ENCODE measurements around the gene CD247. TPM values are rescaled to one million over a fixed set of nuclear protein-coding genes. Genes with fewer than 3 reads are reported as not detected.

CD247 gene
- total RNA-seq, 1 donor from 2014 or later: not detected

DNA sequence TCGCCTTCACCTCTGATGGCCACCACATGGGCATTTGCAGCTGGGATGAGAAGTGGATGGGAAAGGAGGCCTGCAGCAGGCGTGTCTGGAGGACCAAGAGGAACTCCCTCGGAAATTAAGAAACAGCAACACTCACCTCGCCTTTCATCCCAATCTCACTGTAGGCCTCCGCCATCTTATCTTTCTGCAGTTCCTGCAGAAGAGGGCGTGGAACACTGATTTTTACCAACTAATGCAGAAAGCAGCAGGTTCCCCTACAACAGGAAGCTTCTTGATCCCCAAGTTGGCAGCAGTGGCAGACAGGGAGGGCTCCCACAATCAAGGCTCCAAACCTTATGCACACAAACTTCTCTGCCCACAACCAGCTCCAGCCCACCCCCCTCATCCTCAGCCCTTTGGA is 84.4 kb downstream of the CD247 start:
- Histone ChIP-seq H3K4me3 (ENCODE audit: low read depth, low read length) (no peak overlapping the region), H3K27me3 (ENCODE audit: control insufficient read depth, insufficient read depth, low read length) (peaks cover 4% of the 10 kb centered on the region), H3K36me3 (ENCODE audit: control insufficient read depth, insufficient read depth, low read length) (no peaks in the 10 kb centered on the region)
- TF ChIP-seq, protein P1, sequence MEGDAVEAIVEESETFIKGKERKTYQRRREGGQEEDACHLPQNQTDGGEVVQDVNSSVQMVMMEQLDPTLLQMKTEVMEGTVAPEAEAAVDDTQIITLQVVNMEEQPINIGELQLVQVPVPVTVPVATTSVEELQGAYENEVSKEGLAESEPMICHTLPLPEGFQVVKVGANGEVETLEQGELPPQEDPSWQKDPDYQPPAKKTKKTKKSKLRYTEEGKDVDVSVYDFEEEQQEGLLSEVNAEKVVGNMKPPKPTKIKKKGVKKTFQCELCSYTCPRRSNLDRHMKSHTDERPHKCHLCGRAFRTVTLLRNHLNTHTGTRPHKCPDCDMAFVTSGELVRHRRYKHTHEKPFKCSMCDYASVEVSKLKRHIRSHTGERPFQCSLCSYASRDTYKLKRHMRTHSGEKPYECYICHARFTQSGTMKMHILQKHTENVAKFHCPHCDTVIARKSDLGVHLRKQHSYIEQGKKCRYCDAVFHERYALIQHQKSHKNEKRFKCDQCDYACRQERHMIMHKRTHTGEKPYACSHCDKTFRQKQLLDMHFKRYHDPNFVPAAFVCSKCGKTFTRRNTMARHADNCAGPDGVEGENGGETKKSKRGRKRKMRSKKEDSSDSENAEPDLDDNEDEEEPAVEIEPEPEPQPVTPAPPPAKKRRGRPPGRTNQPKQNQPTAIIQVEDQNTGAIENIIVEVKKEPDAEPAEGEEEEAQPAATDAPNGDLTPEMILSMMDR (IDR thresholded peaks at IDR 0.05; ENCODE audit: insufficient read depth, low read length, poor library complexity, severe bottlenecking): no peak
- DNase-seq (ENCODE audit: low read depth): no peak

DNA sequence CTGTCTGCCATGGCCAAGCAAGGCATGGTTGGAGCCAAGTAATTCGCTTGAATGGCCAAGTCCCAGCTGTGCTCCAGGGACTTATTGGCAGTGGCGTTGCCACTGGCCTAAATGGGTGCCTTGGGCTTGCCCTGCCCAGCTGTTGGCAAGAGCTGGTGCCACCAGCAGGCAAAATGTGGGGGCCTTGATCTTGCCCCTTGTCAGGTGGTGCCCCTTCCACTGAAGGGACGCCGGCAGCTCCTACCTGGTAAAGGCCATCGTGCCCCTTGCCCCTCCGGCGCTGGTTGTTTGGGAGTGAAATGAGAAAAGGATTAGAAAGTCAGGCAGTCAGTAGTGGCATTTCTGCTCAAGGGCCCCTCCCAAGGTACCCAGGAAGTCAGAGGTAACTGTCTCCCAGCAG is 85.5 kb downstream of the CD247 start:
- Histone ChIP-seq H3K36me3 (ENCODE audit: control insufficient read depth, insufficient read depth, low read length) (no peaks in the 10 kb centered on the region), H3K27me3 (ENCODE audit: control insufficient read depth, insufficient read depth, low read length) (no peaks in the 10 kb centered on the region), H3K4me3 (ENCODE audit: low read depth, low read length) (no peak overlapping the region)
- TF ChIP-seq, protein P1 (IDR thresholded peaks at IDR 0.05; ENCODE audit: insufficient read depth, low read length, poor library complexity, severe bottlenecking): no peak
- DNase-seq (ENCODE audit: low read depth): no peak

DNA sequence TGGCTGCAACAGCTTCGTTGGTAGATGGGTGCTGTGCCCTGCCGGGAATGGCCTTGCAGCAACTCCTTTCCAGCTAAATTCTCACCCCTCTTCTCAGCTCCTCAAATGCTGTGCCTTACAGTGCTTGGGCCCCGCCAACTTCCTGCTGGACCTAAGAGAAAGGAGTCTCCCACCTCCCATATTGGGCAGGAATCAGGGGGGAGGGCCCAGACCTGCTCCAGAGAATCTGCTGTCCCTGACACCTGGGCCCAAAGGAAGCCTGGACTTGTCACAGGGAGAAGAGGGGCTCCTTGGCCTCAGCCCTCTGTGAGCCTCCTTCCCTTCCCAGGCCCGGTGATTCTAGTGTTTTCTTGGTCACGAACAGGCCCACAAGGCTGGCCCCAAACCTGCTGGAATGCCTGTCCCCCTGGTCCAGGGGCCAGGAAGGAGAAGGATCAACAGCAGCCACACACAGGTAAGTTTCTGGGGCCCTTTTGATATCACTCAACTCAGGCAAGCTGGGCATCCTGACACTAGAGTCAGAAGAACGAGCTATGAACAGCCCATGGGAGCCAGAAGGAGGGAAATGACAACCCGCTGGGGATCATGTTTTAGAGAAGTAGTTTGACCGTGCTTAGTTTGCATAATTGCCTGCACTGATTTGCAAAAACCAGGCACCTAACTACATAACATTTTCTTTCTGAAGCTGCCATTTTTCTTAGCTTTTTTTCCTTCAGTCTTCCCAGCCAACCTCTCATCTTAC is 86.2 kb downstream of the CD247 start:
- H3K4me3 ChIP-seq (ENCODE audit: low read depth, low read length): no peak overlapping the region
- DNase-seq (ENCODE audit: low read depth): no peak
- H3K36me3 ChIP-seq (ENCODE audit: control insufficient read depth, insufficient read depth, low read length): no peaks in the 10 kb centered on the region
- TF ChIP-seq, protein P1 (IDR thresholded peaks at IDR 0.05; ENCODE audit: insufficient read depth, low read length, poor library complexity, severe bottlenecking): no peak
- H3K27me3 ChIP-seq (ENCODE audit: control insufficient read depth, insufficient read depth, low read length): no peaks in the 10 kb centered on the region

DNA sequence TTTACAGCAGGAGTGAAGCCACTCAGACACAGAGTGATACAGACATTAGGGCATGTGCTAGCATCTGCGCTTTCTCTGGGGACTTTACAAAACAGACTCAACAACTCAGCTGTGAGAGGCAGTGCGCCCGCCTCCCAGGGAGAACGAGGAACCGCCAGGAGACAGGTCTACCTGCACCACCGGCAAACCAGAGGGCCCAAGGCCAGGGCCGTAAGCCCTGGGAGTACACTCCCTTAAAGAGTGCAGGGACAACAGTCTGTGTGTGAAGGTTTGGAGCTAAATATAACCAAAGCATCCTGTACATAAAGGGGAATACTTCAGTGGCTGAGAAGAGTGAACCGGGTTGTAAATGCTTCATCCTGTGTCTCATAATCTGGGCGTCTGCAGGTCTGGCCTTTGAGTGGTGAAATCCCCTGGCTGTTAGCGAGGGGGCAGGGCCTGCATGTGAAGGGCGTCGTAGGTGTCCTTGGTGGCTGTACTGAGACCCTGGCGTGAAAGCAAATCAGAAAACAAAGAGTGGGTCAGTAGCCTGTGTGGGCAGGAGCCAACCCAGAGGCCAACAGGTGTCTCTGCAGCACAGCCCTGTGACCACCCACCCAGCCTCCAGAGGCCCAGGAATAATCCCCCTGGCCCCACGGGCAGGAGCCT is 86.9 kb downstream of the CD247 start:
- TF ChIP-seq, protein P1 (IDR thresholded peaks at IDR 0.05; ENCODE audit: insufficient read depth, low read length, poor library complexity, severe bottlenecking): no peak
- Histone ChIP-seq H3K36me3 (ENCODE audit: control insufficient read depth, insufficient read depth, low read length) (no peaks in the 10 kb centered on the region), H3K4me3 (ENCODE audit: low read depth, low read length) (no peak overlapping the region), H3K27me3 (ENCODE audit: control insufficient read depth, insufficient read depth, low read length) (no peaks in the 10 kb centered on the region)
- no peak for DNase-seq (ENCODE audit: low read depth)

DNA sequence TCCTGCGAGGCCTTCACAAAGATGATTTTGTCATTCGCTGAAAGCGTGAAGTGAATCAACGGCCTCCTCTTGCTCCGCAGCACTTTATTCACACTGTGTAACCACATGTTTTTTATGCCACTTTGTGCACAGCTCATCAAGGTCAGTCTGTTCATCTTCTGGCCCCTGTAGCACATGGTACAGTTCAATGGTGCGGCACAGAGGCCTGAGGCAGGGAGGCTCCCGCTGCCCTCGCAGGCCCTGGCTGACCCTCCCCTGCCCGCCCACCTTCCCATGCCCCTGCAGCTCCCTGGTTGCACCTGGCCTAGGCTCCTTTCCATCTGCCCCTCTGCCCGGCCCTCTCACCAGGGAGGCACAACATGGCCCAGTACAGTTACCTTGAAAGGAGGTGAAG is 87.5 kb downstream of the CD247 start:
- no peak overlapping the region for H3K4me3 ChIP-seq (ENCODE audit: low read depth, low read length)
- no peaks in the 10 kb centered on the region for H3K27me3 ChIP-seq (ENCODE audit: control insufficient read depth, insufficient read depth, low read length)
- no peaks in the 10 kb centered on the region for H3K36me3 ChIP-seq (ENCODE audit: control insufficient read depth, insufficient read depth, low read length)
- TF ChIP-seq, protein P1 (IDR thresholded peaks at IDR 0.05; ENCODE audit: insufficient read depth, low read length, poor library complexity, severe bottlenecking): no peak
- DNase-seq (ENCODE audit: low read depth): no peak

Data from kidney epithelial cell (primary cell).